Duodenal mucosa (tissue), 2 donors: Measurements from ENCODE around the gene SYDE1.

ENCODE experiments used
- H3K27ac ChIP-seq: one replicate; pipeline ENCODE4 v1.7.0; 2013; ENCODE audit warnings: low read depth, low read length
- H3K27me3 ChIP-seq, 2 donors: one replicate each; pipeline ENCODE4 v1.7.0; 2013; ENCODE audit warnings: low read length in 2 of 2, control low read depth in 1 of 2; ENCODE audit not compliant: insufficient read depth in 2 of 2, control insufficient read depth in 1 of 2
- H3K36me3 ChIP-seq, 2 donors: one replicate each; pipeline ENCODE4 v1.7.0; 2013; ENCODE audit warnings: low read length in 2 of 2, control low read depth in 1 of 2; ENCODE audit not compliant: insufficient read depth in 2 of 2, control insufficient read depth in 1 of 2
- H3K4me1 ChIP-seq, 2 donors: one replicate each; pipeline ENCODE4 v1.7.0; 2013; ENCODE audit warnings: low read length in 2 of 2, control low read depth in 1 of 2; ENCODE audit not compliant: insufficient read depth in 2 of 2, control insufficient read depth in 1 of 2
- H3K4me3 ChIP-seq, 2 donors: one replicate each; pipeline ENCODE4 v1.7.0; 2013; ENCODE audit warnings: low read length in 2 of 2, low read depth in 1 of 2
- H3K9ac ChIP-seq, 2 donors: one replicate each; pipeline ENCODE4 v1.7.0; 2013; ENCODE audit warnings: low read length in 2 of 2, low read depth in 1 of 2
- H3K9me3 ChIP-seq, 2 donors: one replicate each; pipeline ENCODE4 v1.7.0; 2013; ENCODE audit warnings: low read length in 2 of 2, control low read depth in 1 of 2; ENCODE audit not compliant: control insufficient read depth in 1 of 2

Gene SYDE1

GRCh38 chr19:15115762-15116615, 8.8 kb downstream of the SYDE1 start:
- Histone ChIP-seq H3K9me3 (no peaks in the 10 kb centered on the region), H3K36me3 (peaks cover 43 to 76% of the 10 kb centered on the region in 2 donors), H3K27ac (no peak overlapping the region), H3K4me3 (no peak overlapping the region), H3K27me3 (no peaks in the 10 kb centered on the region), H3K4me1 (no peaks in the 10 kb centered on the region), H3K9ac (no peak overlapping the region)

GRCh38 chr19:15116856-15117255, 9.7 kb downstream of the SYDE1 start:
- no peak overlapping the region for H3K9ac ChIP-seq
- H3K4me3 ChIP-seq, result no peak overlapping the region
- H3K4me1 ChIP-seq, result no peaks in the 10 kb centered on the region
- H3K36me3 ChIP-seq, result peaks cover 47 to 80% of the 10 kb centered on the region in 2 donors
- H3K27me3 ChIP-seq, result no peaks in the 10 kb centered on the region
- no peak overlapping the region for H3K27ac ChIP-seq
- no peaks in the 10 kb centered on the region for H3K9me3 ChIP-seq

GRCh38 chr19:15118248-15118647, 11.0 kb downstream of the SYDE1 start:
- Histone ChIP-seq H3K4me1 (no peaks in the 10 kb centered on the region), H3K9me3 (no peaks in the 10 kb centered on the region), H3K9ac (no peak overlapping the region), H3K4me3 (no peak overlapping the region), H3K36me3 (peaks cover 47 to 90% of the 10 kb centered on the region in 2 donors), H3K27ac (no peak overlapping the region), H3K27me3 (no peaks in the 10 kb centered on the region)

- peaks cover 44 to 84% of the 10 kb centered on the region in 2 donors for H3K36me3 ChIP-seq
- no peak overlapping the region for H3K27ac ChIP-seq
- H3K9ac ChIP-seq, result no peak overlapping the region
- H3K4me1 ChIP-seq, result peaks cover 2 to 6% of the 10 kb centered on the region in 2 donors
- H3K4me3 ChIP-seq, result no peak overlapping the region
- no peaks in the 10 kb centered on the region for H3K27me3 ChIP-seq
- H3K9me3 ChIP-seq, result no peaks in the 10 kb centered on the region
Observed at GRCh38 chr19:15118789-15119494, 11.7 kb downstream of the SYDE1 start.

DNA sequence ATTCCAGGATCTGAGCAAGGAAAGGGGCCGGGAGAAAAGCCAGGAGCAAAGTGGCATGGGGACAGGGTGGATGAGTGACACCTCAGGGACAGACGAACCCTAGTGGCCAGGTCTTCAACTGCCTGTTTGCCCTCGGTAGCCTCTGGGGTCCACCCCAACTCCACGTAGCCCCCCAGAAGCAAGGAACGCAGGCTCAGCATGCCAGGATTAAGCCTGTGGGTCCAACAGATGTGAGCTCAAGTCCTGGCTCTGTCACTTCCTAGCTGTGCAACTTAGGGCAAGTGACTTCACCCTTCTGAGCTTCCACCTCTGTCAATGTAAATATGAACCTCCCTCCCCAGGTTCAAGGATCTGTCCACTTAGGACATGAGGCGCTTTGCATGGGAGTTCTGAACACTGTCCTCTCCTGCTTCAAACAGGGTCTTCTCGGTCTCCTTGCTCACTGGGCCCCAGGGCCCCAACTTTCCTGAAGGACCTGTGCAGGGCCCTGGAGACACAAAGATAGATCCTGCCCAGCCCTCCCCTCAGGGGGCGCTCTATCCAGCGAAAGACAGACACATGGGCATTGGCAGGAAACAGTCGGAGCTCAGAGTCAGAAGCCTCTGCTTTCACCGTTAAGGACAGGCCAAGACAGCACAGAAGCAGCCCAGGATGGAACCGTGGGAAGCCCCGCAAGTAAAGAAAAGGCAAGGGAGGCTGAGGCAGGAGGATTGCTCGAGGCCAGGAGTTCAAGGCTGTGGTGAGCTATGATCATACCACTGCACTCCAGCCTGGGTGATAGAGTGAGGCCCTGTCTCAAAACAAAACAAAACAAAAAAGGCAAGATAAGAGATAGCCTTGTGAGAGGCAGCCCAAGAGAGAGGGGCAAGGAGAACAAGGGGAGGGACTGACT, 13.2 kb downstream of the SYDE1 start:
- H3K9me3 ChIP-seq, result no peaks in the 10 kb centered on the region
- H3K36me3 ChIP-seq, result peaks cover 44 to 72% of the 10 kb centered on the region in 2 donors
- H3K27me3 ChIP-seq, result no peaks in the 10 kb centered on the region
- no peak overlapping the region for H3K27ac ChIP-seq
- no peak overlapping the region for H3K9ac ChIP-seq
- H3K4me3 ChIP-seq, result no peak overlapping the region
- H3K4me1 ChIP-seq, result peaks cover 10 to 14% of the 10 kb centered on the region in 2 donors

- H3K4me1 ChIP-seq, result peaks cover 10 to 14% of the 10 kb centered on the region in 2 donors
- H3K9ac ChIP-seq, result no peak overlapping the region
- H3K4me3 ChIP-seq, result no peak overlapping the region
- H3K27me3 ChIP-seq, result no peaks in the 10 kb centered on the region
- H3K36me3 ChIP-seq, result peaks cover 32 to 51% of the 10 kb centered on the region in 2 donors
- no peak overlapping the region for H3K27ac ChIP-seq
- H3K9me3 ChIP-seq, result no peaks in the 10 kb centered on the region
Observed at GRCh38 chr19:15122331-15123030, 15.3 kb downstream of the SYDE1 start.

- Histone ChIP-seq H3K4me1 (peaks cover 10 to 14% of the 10 kb centered on the region in 2 donors), H3K27ac (no peak overlapping the region), H3K36me3 (peaks cover 25 to 43% of the 10 kb centered on the region in 2 donors), H3K27me3 (no peaks in the 10 kb centered on the region), H3K4me3 (peak overlapping the region; percentile 76 to 91), H3K9ac (peak overlapping the region; percentile 87 to 94), H3K9me3 (no peaks in the 10 kb centered on the region)
Observed at GRCh38 chr19:15123031-15123890, 16.1 kb downstream of the SYDE1 start.

DNA sequence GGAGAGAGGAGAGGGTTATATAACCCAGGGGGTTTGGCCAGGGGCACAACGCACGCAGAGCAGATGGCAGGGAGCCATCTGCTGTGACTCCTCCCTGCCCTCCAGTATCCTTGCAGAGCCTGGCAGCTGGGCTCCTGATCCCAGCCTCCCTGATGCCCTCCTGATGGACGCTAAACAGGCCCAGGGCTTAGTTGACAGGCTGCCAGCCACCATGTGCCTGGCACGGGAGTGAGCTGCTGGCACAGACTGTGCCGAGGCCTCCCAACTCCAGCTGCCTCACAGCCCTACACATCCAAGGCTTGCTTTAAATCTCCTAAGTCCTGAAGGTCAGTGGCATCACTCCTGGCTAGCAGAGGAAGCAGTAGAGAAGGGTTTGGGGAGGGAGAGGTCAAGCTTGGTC, 16.7 kb downstream of the SYDE1 start:
- peaks cover 19 to 37% of the 10 kb centered on the region in 2 donors for H3K36me3 ChIP-seq
- peak overlapping the region; percentile 76 to 91 for H3K4me3 ChIP-seq
- H3K27me3 ChIP-seq, result no peaks in the 10 kb centered on the region
- H3K9ac ChIP-seq, result peak overlapping the region; percentile 87 to 94
- peaks cover 10 to 14% of the 10 kb centered on the region in 2 donors for H3K4me1 ChIP-seq
- no peaks in the 10 kb centered on the region for H3K9me3 ChIP-seq
- H3K27ac ChIP-seq, result peak overlapping the region; percentile 98
